ENCODE results near the gene SPATS2L.

GRCh38 chr2:200515155-200515554, 208.7 kb downstream of the SPATS2L start:
- no peak for TF ChIP-seq POLR2A (IDR thresholded peaks at IDR 0.05; ENCODE audit: low read depth, low read length)
- no peak for TF ChIP-seq POLR2AphosphoS5 (IDR thresholded peaks at IDR 0.05; ENCODE audit: low read depth, low read length)
- no peak for TF ChIP-seq SPI1 (IDR thresholded peaks at IDR 0.05; ENCODE audit: low read depth, low read length)
- TF ChIP-seq TAF1 (IDR thresholded peaks at IDR 0.05; ENCODE audit: low read depth, low read length) = no peak
- TF ChIP-seq PAX5 (IDR thresholded peaks at IDR 0.05; ENCODE audit: insufficient read depth, low read length, severe bottlenecking) = no peak
- no peak for TF ChIP-seq POU2F2 (IDR thresholded peaks at IDR 0.05; ENCODE audit: low read depth, low read length)

All from GM12891 (cell line).